Activated gamma-delta T cell (primary cell): ENCODE data around the gene FBN1.

Experiments
- DNase-seq: peaks from one replicate; lab custom pipeline; 2025; lab: John Stamatoyannopoulos, UW

Gene FBN1

DNA sequence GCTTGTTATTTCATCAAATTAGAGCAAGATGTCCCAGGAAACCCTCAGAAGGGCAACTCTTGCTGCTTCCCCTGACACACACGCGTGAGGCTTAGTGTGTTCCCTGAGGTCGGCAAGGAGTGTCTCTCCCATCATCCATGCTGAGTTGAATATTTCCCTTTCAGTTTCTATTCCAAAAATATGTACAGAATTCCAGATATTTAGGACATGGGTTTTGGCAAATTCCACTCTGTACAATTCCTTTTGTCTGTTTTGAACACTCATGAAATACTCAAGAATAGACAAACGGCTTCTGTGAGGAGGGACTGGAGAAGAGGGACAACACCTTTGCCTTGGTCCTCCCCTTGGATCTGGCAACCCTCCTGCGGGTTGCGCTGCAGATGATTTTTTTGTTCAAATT is 176.2 kb downstream of the FBN1 start:
- no peak for DNase-seq

DNA sequence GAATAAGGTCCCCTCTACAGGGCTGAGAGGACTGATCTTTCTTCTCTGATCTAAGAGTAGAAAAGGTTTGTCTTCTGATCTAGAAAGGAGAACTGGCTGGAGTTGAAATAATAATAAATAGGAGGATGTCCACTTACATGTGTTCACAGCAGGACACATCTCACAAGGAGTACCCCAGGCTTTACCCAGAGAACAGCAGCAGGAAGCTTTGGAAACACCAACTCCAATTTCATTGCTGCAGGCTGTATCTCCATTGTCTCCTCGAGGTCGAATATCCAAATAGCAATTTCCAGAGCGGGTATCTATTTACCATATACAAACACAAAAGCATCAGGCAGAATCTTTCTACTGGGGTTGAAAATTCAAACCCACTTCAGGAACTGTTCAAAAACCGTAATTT is 177.7 kb downstream of the FBN1 start:
- DNase-seq, result no peak

GRCh38 chr15:48466820-48467219 is 178.7 kb downstream of the FBN1 start:
- DNase-seq, result no peak

DNA sequence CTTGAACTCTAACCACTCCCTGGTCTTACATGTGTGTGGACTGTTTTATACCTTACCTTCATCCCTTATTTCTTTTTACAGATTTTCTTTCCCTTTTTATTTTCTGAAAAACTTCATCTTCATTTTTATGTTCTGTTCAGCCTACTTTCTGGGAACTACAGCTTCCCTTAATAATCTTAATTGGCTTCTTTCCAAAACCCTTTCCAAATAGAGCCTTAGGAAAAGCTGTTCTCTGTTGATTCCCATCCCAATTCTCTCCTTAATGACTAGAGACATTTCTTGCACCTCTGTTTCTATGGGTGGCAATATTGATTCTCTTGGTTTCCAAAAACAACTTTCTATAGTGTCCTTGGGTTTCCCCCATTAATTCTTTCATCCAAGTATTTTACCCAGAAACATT is 179.4 kb downstream of the FBN1 start:
- DNase-seq, result no peak

- no peak for DNase-seq
These were observed 180.1 kb downstream of the FBN1 start for GRCh38 chr15:48465410-48465809.

- DNase-seq, result no peak
These were observed 182.1 kb downstream of the FBN1 start for GRCh38 chr15:48463366-48463880.

DNA sequence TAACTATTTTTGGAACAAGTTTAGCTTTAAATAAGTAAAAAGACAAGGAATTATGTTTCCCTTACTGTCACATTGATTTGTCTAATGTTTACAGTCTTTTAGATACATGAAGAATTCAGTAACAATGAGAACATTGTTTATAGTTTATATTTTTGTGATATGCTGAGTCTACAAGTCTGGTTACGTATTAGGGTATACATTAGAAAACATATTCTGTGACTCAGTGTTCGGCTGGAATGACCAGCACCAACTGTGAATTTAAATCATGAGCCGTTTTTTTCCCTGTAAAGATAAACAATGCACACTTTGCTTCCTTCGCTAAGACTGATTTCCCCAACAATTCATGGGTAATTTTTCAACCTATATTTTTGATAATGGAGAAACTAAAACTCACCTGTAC is 182.8 kb downstream of the FBN1 start:
- no peak for DNase-seq

- DNase-seq, result no peak
These were observed 185.7 kb downstream of the FBN1 start for GRCh38 chr15:48459571-48460442.

GRCh38 chr15:48458876-48459275 is 186.6 kb downstream of the FBN1 start:
- DNase-seq, result no peak

- no peak for DNase-seq
These were observed 189.4 kb downstream of the FBN1 start for GRCh38 chr15:48456134-48456533.

DNA sequence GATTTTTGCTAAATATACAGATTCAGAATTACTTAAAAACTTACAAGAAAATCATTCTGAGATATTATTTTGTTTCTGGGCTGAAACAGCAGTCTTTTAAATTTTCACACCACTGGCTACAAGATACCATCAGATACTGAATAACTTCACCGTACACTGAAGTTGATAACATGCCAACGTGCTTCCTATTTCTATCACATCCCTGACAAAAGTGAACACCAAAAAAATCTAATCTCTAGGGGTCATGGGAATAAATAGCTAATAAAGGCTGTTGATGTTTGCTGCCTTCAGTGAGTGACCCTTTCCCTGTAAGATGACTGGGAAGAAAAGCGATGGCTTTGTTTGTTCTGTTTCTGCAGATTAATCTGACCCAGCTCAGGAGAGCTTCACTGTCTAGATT is 193.8 kb downstream of the FBN1 start:
- no peak for DNase-seq

DNA sequence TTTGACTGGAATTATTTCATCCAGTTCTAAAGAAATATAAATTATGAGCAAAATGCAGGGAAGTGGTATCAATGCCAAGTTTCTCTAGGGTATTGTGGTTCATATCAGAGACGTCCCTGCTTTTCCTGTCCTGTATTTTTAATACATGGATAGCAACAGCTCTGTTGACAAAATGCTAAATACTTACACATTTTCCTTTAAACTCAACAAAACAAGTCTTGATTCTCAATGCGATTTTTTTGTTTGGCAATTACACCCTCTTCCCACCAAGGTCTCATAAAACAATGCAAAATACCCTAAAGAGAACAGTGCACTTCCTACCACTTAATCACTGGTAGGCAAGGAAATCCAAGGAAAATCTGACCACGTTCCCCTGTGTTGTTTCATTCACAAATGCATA is 194.3 kb downstream of the FBN1 start:
- DNase-seq, result no peak

DNA sequence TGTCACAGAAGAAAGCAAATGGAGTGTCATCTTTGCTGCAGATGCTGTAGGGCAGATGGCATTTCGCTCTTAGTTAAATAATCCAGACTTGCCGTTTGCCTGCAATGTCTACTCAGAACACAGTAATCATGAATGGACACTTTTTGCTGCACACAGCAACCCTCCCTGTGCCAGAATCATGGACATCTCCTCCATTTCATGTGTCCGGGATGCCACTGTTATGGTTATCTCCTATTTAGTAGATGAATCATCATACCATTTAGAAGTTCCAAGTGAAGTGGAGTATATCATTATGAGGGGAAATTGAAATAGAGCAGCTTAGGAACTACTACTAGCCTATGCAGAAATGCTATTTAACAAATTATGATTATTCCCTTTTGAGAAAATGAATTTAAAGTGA is 195.8 kb downstream of the FBN1 start:
- no peak for DNase-seq

DNA sequence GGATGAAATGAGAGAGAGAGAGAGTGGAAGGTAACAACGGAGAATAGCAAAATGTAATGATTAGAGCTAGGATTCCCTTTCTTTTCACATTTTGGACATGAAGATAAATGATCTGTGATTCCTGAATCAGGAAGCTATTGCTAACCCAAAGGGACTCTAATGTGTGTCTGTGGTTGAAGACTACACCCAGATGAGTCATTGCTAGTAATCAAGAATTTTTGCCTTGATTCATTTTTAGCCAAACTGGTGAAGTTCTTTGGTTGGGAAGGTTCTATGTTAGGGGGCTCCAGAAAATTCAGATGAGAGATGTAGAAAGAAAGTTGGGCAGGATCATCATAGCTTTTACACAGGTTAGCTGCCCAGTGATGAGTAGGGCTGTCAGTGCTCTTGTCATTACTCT is 197.9 kb downstream of the FBN1 start:
- DNase-seq, result no peak

- DNase-seq, result no peak
These were observed 198.5 kb downstream of the FBN1 start for GRCh38 chr15:48447058-48447457.

DNA sequence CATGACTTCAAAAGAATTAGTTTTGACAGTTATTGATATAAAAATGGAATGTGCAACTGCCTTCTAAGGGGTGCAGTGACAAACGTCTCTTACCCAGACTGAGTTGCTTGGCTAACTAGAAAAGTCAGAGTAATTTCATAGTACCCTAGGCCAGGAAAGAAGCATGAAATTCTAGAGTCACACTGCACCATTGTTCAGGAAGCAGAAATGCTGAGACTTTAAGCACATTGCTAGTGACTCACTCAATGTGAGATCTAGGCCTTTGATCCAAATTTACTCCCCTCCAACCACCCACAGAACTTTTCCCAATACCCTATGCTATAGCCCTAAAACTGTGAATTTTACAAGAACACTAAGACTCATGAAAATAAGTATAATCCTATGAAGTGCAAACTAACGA is 203.5 kb downstream of the FBN1 start:
- DNase-seq, result no peak

DNA sequence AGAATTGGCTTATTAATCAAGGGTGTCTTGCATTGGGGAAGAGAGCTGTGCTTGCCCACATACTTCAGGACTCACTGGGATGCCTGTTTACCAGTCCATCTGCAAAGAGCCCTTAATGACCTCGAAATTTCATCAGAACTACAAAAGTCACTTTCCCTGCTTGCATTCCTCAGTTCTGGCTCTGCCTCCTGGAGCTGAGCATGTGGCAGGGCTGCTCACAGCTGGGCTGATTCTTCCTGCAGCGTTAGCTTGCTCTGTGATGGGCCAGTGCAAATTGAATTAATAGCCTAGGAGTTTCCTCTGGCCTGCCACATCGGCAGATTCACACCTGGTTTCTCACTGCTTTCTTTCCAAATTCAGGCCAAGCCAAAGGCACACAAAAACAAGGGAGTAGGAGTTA is 205.4 kb downstream of the FBN1 start:
- no peak for DNase-seq

DNA sequence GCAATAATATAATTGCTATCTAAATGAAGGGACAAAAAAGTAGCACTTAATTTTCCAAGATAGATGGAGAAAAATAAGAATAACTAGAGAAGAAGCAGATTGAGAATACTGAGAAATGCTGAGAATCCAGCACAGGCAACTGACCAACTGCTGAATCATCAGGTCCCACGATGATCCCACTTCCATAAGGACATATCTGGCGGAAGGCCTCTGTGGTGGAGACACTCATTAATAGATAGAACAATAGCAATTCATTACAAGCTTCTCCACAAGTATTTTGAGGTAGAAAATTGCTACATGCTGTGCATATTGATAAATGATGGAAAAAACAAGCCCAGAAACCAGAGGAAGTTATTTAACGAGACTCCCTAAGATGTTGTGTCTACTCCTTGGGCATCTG is 208.3 kb downstream of the FBN1 start:
- DNase-seq, result no peak

DNA sequence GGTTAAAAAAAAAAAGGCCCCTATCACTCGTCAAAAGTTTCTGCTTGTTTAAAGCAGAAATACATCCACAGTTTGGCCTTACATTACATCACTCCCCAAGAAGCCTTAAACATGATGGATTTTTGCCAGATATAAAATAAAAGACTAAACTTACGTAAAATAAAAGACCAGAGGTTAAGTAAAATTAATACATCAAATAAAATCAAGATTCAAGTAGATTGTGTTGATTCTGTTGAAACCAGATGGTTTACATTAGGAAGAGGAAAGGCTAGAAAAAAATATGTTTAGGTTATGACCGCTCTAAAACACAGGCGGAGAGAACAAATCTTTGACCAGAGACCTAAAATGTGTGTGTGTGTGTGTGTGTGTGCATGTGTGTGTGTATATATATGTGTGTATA is 210.2 kb downstream of the FBN1 start:
- DNase-seq, result no peak

GRCh38 chr15:48433226-48433886 is 212.2 kb downstream of the FBN1 start:
- DNase-seq, result no peak

DNA sequence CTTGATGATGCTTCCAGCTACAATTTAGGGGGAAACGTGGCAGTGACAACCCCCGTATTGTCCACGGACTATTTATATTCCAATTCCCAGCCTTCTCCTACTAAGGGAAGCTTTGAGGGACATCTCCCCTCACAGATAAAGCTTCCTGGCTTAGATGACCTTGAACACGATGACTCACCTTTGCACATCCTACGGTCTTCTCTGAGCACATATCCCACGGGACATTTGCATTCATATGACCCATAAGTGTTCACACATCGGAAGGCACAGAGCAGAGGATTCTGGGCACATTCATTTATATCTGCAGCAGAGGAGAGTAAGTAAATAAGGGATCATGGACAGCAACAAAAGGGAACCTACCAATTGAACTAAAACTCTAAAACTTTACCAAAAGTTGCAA is 212.8 kb downstream of the FBN1 start:
- DNase-seq, result no peak

DNA sequence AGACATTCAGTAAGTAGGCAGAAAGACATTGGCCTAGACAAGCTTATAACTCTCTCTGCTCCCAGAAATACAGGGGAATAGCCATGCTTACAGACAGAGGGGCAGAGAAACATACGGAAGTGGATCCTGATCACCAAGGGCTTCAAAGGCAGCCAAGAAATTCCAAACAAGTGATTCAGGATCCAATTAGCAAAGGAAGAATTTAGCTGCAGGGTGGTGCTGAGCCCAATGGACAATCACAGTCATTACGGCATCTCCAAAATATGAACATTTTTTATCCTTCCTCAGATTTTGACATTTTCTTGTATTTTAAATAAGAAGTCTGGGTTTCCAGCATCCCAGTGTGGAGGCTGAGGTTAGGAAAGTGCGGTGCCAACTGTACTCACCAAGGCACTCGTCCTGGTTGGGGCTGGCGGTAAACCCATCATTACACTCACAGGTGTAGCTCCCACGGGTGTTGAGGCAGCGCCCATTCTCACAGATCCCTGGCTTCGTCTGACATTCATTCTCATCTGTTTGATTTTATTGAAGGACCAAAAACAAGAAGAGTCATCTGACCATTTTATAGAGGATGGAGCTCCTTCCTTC is 217.5 kb downstream of the FBN1 start:
- no peak for DNase-seq

GRCh38 chr15:48427479-48427878 is 218.0 kb downstream of the FBN1 start:
- no peak for DNase-seq
